ENCODE data around the gene TMEM129.
"Not testable (repeated sequence)": the region's sequence is repeated elsewhere in the genome, so short reads cannot be mapped to it uniquely, and the experiment has no call there.

The TMEM129 gene

GRCh38 chr4:1701671-1702070, 19.5 kb downstream of the TMEM129 start:
- DNase-seq (ENCODE audit: low read depth in 2 of 2, low spot score in 1 of 2) = not testable (repeated sequence)

- no peak for DNase-seq (ENCODE audit: low read depth in 2 of 2, low spot score in 1 of 2)
These were observed 25.2 kb downstream of the TMEM129 start for GRCh38 chr4:1695913-1696312.

- DNase-seq (ENCODE audit: low read depth in 2 of 2, low spot score in 1 of 2) = peak; percentile 64 to 68
These were observed 27.8 kb downstream of the TMEM129 start for GRCh38 chr4:1693131-1693896.

- no peak for DNase-seq (ENCODE audit: low read depth in 2 of 2, low spot score in 1 of 2)
These were observed 29.3 kb downstream of the TMEM129 start for GRCh38 chr4:1691737-1692373.

GRCh38 chr4:1690698-1691097, 30.4 kb downstream of the TMEM129 start:
- no peak for DNase-seq (ENCODE audit: low read depth in 2 of 2, low spot score in 1 of 2)

GRCh38 chr4:1686440-1687036, 34.6 kb downstream of the TMEM129 start:
- no peak for DNase-seq (ENCODE audit: low read depth in 2 of 2, low spot score in 1 of 2)

- no peak for DNase-seq (ENCODE audit: low read depth in 2 of 2, low spot score in 1 of 2)
These were observed 35.6 kb downstream of the TMEM129 start for GRCh38 chr4:1685235-1686150.

- peak; percentile 79 to 86 for DNase-seq (ENCODE audit: low read depth in 2 of 2, low spot score in 1 of 2)
These were observed 36.5 kb downstream of the TMEM129 start for GRCh38 chr4:1684506-1685234.

- peak in 1 of 2 donors; percentile 3 for DNase-seq (ENCODE audit: low read depth in 2 of 2, low spot score in 1 of 2)
These were observed 37.2 kb downstream of the TMEM129 start, which contains the start of gene FAM53A for GRCh38 chr4:1683736-1684505. TSS of gene FAM53A (minus strand) at chr4:1684313. CDS start at chr4:1668741, 15,572 bp downstream.

- no peak for DNase-seq (ENCODE audit: low read depth in 2 of 2, low spot score in 1 of 2)
These were observed 37.8 kb downstream of the TMEM129 start for GRCh38 chr4:1683261-1683735.

GRCh38 chr4:1682860-1683259, 38.3 kb downstream of the TMEM129 start:
- DNase-seq (ENCODE audit: low read depth in 2 of 2, low spot score in 1 of 2) = no peak

- DNase-seq (ENCODE audit: low read depth in 2 of 2, low spot score in 1 of 2) = no peak
These were observed 42.9 kb downstream of the TMEM129 start for GRCh38 chr4:1678244-1678643.

- DNase-seq (ENCODE audit: low read depth in 2 of 2, low spot score in 1 of 2) = no peak
These were observed 44.3 kb downstream of the TMEM129 start for GRCh38 chr4:1676605-1677525.

- no peak for DNase-seq (ENCODE audit: low read depth in 2 of 2, low spot score in 1 of 2)
These were observed 45.4 kb downstream of the TMEM129 start for GRCh38 chr4:1675802-1676137.

GRCh38 chr4:1675136-1675801, 45.9 kb downstream of the TMEM129 start:
- no peak for DNase-seq (ENCODE audit: low read depth in 2 of 2, low spot score in 1 of 2)

- no peak for DNase-seq (ENCODE audit: low read depth in 2 of 2, low spot score in 1 of 2)
These were observed 46.4 kb downstream of the TMEM129 start for GRCh38 chr4:1674682-1675081.

GRCh38 chr4:1673671-1674070, 47.5 kb downstream of the TMEM129 start:
- DNase-seq (ENCODE audit: low read depth in 2 of 2, low spot score in 1 of 2) = no peak

GRCh38 chr4:1671011-1671410, 50.1 kb downstream of the TMEM129 start:
- not testable (repeated sequence) for DNase-seq (ENCODE audit: low read depth in 2 of 2, low spot score in 1 of 2)

All from stimulated activated CD8-positive, alpha-beta memory T cell treated with anti-CD3 and anti-CD28 coated beads, Interleukin-4, amount 100 ng/mL, for 1 hour (primary cell).